ENCODE results near the gene ARL6IP4. TPM values are rescaled to one million over a fixed set of nuclear protein-coding genes. Genes with fewer than 3 reads are reported as not detected.

The ARL6IP4 gene
- total and polyA plus RNA-seq, 9 donors = 169 to 207 (median 191) TPM

GRCh38 chr12:122965321-122965751 is 15.1 kb upstream of the ARL6IP4 start:
- WGBS (ENCODE audit: insufficient coverage) = 48% methylated on average over 10 of the region's 12 CpGs
- no peaks in the 10 kb centered on the region for H3K27me3 ChIP-seq (ENCODE audit: control insufficient read depth, insufficient read depth, low read length)
- H3K4me3 ChIP-seq (ENCODE audit: low read length) = no peak overlapping the region
- peaks cover under 1% of the 10 kb centered on the region for H3K36me3 ChIP-seq (ENCODE audit: control insufficient read depth, insufficient read depth, low read length)
- H3K4me1 ChIP-seq (ENCODE audit: control insufficient read depth, insufficient read depth, low read length) = peaks cover 49% of the 10 kb centered on the region
- H3K27ac ChIP-seq (ENCODE audit: low read length) = no peak overlapping the region
- no peak for DNase-seq
- no peaks in the 10 kb centered on the region for H3K9me3 ChIP-seq (replicated peaks; ENCODE audit: control insufficient read depth, low read depth, low read length)

GRCh38 chr12:122965851-122966742 is 14.4 kb upstream of the ARL6IP4 start, which contains the start of gene ABCB9:
TSS of gene ABCB9 (minus strand) at chr12:122966463. CDS start at chr12:122960235, 6,228 bp downstream.
- Histone ChIP-seq H3K27ac (ENCODE audit: low read length) (peak within 1 kb of the TSS; percentile 20), H3K9me3 (replicated peaks; ENCODE audit: control insufficient read depth, low read depth, low read length) (no peaks in the 10 kb centered on the region), H3K27me3 (ENCODE audit: control insufficient read depth, insufficient read depth, low read length) (no peaks in the 10 kb centered on the region), H3K4me3 (ENCODE audit: low read length) (peak within 1 kb of the TSS; percentile 53), H3K36me3 (ENCODE audit: control insufficient read depth, insufficient read depth, low read length) (no peaks in the 10 kb centered on the region), H3K4me1 (ENCODE audit: control insufficient read depth, insufficient read depth, low read length) (peaks cover 49% of the 10 kb centered on the region)
- WGBS (ENCODE audit: insufficient coverage) = under 1% methylated on average over 37 of the region's 55 CpGs
- DNase-seq = peak; percentile 90

GRCh38 chr12:122966743-122967550 is 13.5 kb upstream of the ARL6IP4 start:
- Histone ChIP-seq H3K27me3 (ENCODE audit: control insufficient read depth, insufficient read depth, low read length) (no peaks in the 10 kb centered on the region), H3K27ac (ENCODE audit: low read length) (peak overlapping the region; percentile 20), H3K9me3 (replicated peaks; ENCODE audit: control insufficient read depth, low read depth, low read length) (no peaks in the 10 kb centered on the region), H3K36me3 (ENCODE audit: control insufficient read depth, insufficient read depth, low read length) (no peaks in the 10 kb centered on the region), H3K4me1 (ENCODE audit: control insufficient read depth, insufficient read depth, low read length) (peaks cover 43% of the 10 kb centered on the region), H3K4me3 (ENCODE audit: low read length) (no peak overlapping the region)
- no peak for DNase-seq
- WGBS (ENCODE audit: insufficient coverage) = 34% methylated on average over 12 of the region's 15 CpGs

- whole genome bisulfite sequencing (ENCODE audit: insufficient coverage) = 86% methylated on average over 1 of the region's 2 CpGs
- no peak for DNase-seq
- Histone ChIP-seq H3K4me1 (ENCODE audit: control insufficient read depth, insufficient read depth, low read length) (peaks cover 32% of the 10 kb centered on the region), H3K27ac (ENCODE audit: low read length) (no peak overlapping the region), H3K27me3 (ENCODE audit: control insufficient read depth, insufficient read depth, low read length) (no peaks in the 10 kb centered on the region), H3K9me3 (replicated peaks; ENCODE audit: control insufficient read depth, low read depth, low read length) (no peaks in the 10 kb centered on the region), H3K4me3 (ENCODE audit: low read length) (no peak overlapping the region), H3K36me3 (ENCODE audit: control insufficient read depth, insufficient read depth, low read length) (no peaks in the 10 kb centered on the region)
Observed at GRCh38 chr12:122968104-122968503, 12.4 kb upstream of the ARL6IP4 start.

- H3K27ac ChIP-seq (ENCODE audit: low read length) = no peak overlapping the region
- peaks cover 20% of the 10 kb centered on the region for H3K4me1 ChIP-seq (ENCODE audit: control insufficient read depth, insufficient read depth, low read length)
- WGBS (ENCODE audit: insufficient coverage) = 83% methylated on average over 1 of the region's 4 CpGs
- no peak overlapping the region for H3K4me3 ChIP-seq (ENCODE audit: low read length)
- no peaks in the 10 kb centered on the region for H3K36me3 ChIP-seq (ENCODE audit: control insufficient read depth, insufficient read depth, low read length)
- H3K27me3 ChIP-seq (ENCODE audit: control insufficient read depth, insufficient read depth, low read length) = no peaks in the 10 kb centered on the region
- DNase-seq = no peak
- no peaks in the 10 kb centered on the region for H3K9me3 ChIP-seq (replicated peaks; ENCODE audit: control insufficient read depth, low read depth, low read length)
Observed at GRCh38 chr12:122969676-122970075, 10.8 kb upstream of the ARL6IP4 start.

- H3K27ac ChIP-seq (ENCODE audit: low read length) = peak overlapping the region; percentile 100
- peaks cover 24% of the 10 kb centered on the region for H3K36me3 ChIP-seq (ENCODE audit: control insufficient read depth, insufficient read depth, low read length)
- H3K27me3 ChIP-seq (ENCODE audit: control insufficient read depth, insufficient read depth, low read length) = no peaks in the 10 kb centered on the region
- peak; percentile 99 for DNase-seq
- under 1% methylated on average over 24 of the region's 32 CpGs for whole genome bisulfite sequencing (ENCODE audit: insufficient coverage)
- no peaks in the 10 kb centered on the region for H3K9me3 ChIP-seq (replicated peaks; ENCODE audit: control insufficient read depth, low read depth, low read length)
- peak overlapping the region; percentile 92 for H3K4me3 ChIP-seq (ENCODE audit: low read length)
- peaks cover 24% of the 10 kb centered on the region for H3K4me1 ChIP-seq (ENCODE audit: control insufficient read depth, insufficient read depth, low read length)
Observed at GRCh38 chr12:122974274-122974891, 6.1 kb upstream of the ARL6IP4 start.

GRCh38 chr12:122974892-122975789 is 5.3 kb upstream of the ARL6IP4 start, which contains the start of gene OGFOD2:
TSS of gene OGFOD2 (plus strand) at chr12:122975244. CDS start at chr12:122975252, 8 bp downstream.
- H3K36me3 ChIP-seq (ENCODE audit: control insufficient read depth, insufficient read depth, low read length) = peaks cover 24% of the 10 kb centered on the region
- DNase-seq = peak; percentile 97
- H3K9me3 ChIP-seq (replicated peaks; ENCODE audit: control insufficient read depth, low read depth, low read length) = no peaks in the 10 kb centered on the region
- no peaks in the 10 kb centered on the region for H3K27me3 ChIP-seq (ENCODE audit: control insufficient read depth, insufficient read depth, low read length)
- peak within 1 kb of the TSS; percentile 92 for H3K4me3 ChIP-seq (ENCODE audit: low read length)
- peak within 1 kb of the TSS; percentile 100 for H3K27ac ChIP-seq (ENCODE audit: low read length)
- peaks cover 31% of the 10 kb centered on the region for H3K4me1 ChIP-seq (ENCODE audit: control insufficient read depth, insufficient read depth, low read length)
- WGBS (ENCODE audit: insufficient coverage) = under 1% methylated on average over 53 of the region's 66 CpGs

GRCh38 chr12:122975790-122976647 is 4.5 kb upstream of the ARL6IP4 start:
- Histone ChIP-seq H3K9me3 (replicated peaks; ENCODE audit: control insufficient read depth, low read depth, low read length) (no peaks in the 10 kb centered on the region), H3K4me3 (ENCODE audit: low read length) (peak overlapping the region; percentile 92), H3K27me3 (ENCODE audit: control insufficient read depth, insufficient read depth, low read length) (no peaks in the 10 kb centered on the region), H3K36me3 (ENCODE audit: control insufficient read depth, insufficient read depth, low read length) (peaks cover 24% of the 10 kb centered on the region), H3K27ac (ENCODE audit: low read length) (peak overlapping the region; percentile 100), H3K4me1 (ENCODE audit: control insufficient read depth, insufficient read depth, low read length) (peaks cover 31% of the 10 kb centered on the region)
- 10% methylated on average over 7 of the region's 8 CpGs for whole genome bisulfite sequencing (ENCODE audit: insufficient coverage)
- DNase-seq = no peak

Measured in muscle of leg (tissue), 11 donors.